WI38 (cell line): ENCODE measurements around the gene OST4.

Experiments used
- H3K4me3 ChIP-seq: 2 replicates; pipeline ENCODE4 v1.5.1; 2011; ENCODE audit warnings: low read depth, mild to moderate bottlenecking, control low read depth, low read length
- CTCF ChIP-seq: IDR thresholded peaks from 2 replicates; pipeline ENCODE4 v1.5.1; 2012; ENCODE audit warnings: low read depth, mild to moderate bottlenecking, control low read depth, low read length

OST4 gene

GRCh38 chr2:27042159-27042661 lies 29.2 kb downstream of the OST4 start:
- no peak overlapping the region for H3K4me3 ChIP-seq
- TF ChIP-seq CTCF = no peak

- no peak for TF ChIP-seq CTCF
- no peak overlapping the region for H3K4me3 ChIP-seq
Measured at GRCh38 chr2:27041752-27042151, 29.7 kb downstream of the OST4 start.

GRCh38 chr2:27040282-27040681 lies 31.2 kb downstream of the OST4 start:
- no peak overlapping the region for H3K4me3 ChIP-seq
- TF ChIP-seq CTCF = no peak

GRCh38 chr2:27039871-27040270 lies 31.6 kb downstream of the OST4 start:
- H3K4me3 ChIP-seq = no peak overlapping the region
- TF ChIP-seq CTCF = no peak

GRCh38 chr2:27039426-27039825 lies 32.0 kb downstream of the OST4 start:
- TF ChIP-seq CTCF = no peak
- H3K4me3 ChIP-seq = no peak overlapping the region

GRCh38 chr2:27038631-27039339 lies 32.7 kb downstream of the OST4 start:
- H3K4me3 ChIP-seq = no peak overlapping the region
- no peak for TF ChIP-seq CTCF

- no peak overlapping the region for H3K4me3 ChIP-seq
- TF ChIP-seq CTCF = no peak
Measured at GRCh38 chr2:27038012-27038411, 33.4 kb downstream of the OST4 start.
